OCI-LY1 (cell line): ENCODE data around the gene CD302.
"Not testable (repeated sequence)": the region's sequence is repeated elsewhere in the genome, so short reads cannot be mapped to it uniquely, and the experiment has no call there.

Experiments
- H2AFZ ChIP-seq: fragments of 200-600 bp; sonication (generic), shearing (Covaris generic); 2 replicates; pipeline ENCODE4 v1.6.0; 2014; ENCODE audit warnings: antibody characterized with exemption, mild to moderate bottlenecking, low read length
- H3F3A ChIP-seq: fragments of 200-600 bp; sonication (generic), shearing (Covaris generic); 2 replicates; pipeline ENCODE4 v1.6.0; 2014; ENCODE audit warnings: mild to moderate bottlenecking, antibody characterized with exemption, low read length, moderate library complexity; ENCODE audit not compliant: insufficient read depth
- H3K27ac ChIP-seq: fragments of 200-600 bp; sonication (generic); 2 replicates; pipeline ENCODE4 v1.5.1; 2014; ENCODE audit warnings: low read length, mixed run types, mild to moderate bottlenecking, low read depth; ENCODE audit not compliant: poor library complexity, severe bottlenecking
- H3K27me3 ChIP-seq: fragments of 200-600 bp; sonication (generic); 2 replicates; pipeline ENCODE4 v1.6.0; 2014; ENCODE audit warnings: antibody characterized with exemption, mild to moderate bottlenecking, low read length, moderate library complexity; ENCODE audit not compliant: insufficient read depth
- H3K36me3 ChIP-seq: fragments of 200-600 bp; sonication (generic); 2 replicates; pipeline ENCODE4 v1.6.1; 2014; ENCODE audit warnings: mild to moderate bottlenecking, antibody characterized with exemption, low read length, moderate library complexity, mixed read lengths; ENCODE audit not compliant: insufficient read depth
- H3K4me1 ChIP-seq: fragments of 200-600 bp; sonication (generic); 2 replicates; pipeline ENCODE4 v1.5.1; 2014; ENCODE audit warnings: mild to moderate bottlenecking, low read length, moderate library complexity; ENCODE audit not compliant: insufficient read depth, severe bottlenecking
- H3K4me2 ChIP-seq: fragments of 200-600 bp; sonication (generic), shearing (Covaris generic); 2 replicates; pipeline ENCODE4 v1.6.1; 2014; ENCODE audit warnings: low read length
- H3K4me3 ChIP-seq: fragments of 200-600 bp; sonication (generic); 2 replicates; pipeline ENCODE4 v1.5.1; 2014; ENCODE audit warnings: low read length, low read depth, mild to moderate bottlenecking, mixed read lengths; ENCODE audit not compliant: poor library complexity, severe bottlenecking
- H3K79me2 ChIP-seq: fragments of 200-600 bp; shearing (Covaris generic); 2 replicates; pipeline ENCODE4 v1.6.1; 2016; ENCODE audit warnings: mixed run types, low read length, mixed read lengths; ENCODE audit not compliant: insufficient read depth
- H3K9ac ChIP-seq: fragments of 200-600 bp; sonication (generic), shearing (Covaris generic); 2 replicates; pipeline ENCODE4 v1.6.1; 2014; ENCODE audit warnings: mild to moderate bottlenecking, low read length, mixed read lengths
- H3K9me2 ChIP-seq: fragments of 200-600 bp; sonication (generic), shearing (Covaris generic); 2 replicates; pipeline ENCODE4 v1.6.1; 2014; ENCODE audit warnings: low read depth, mild to moderate bottlenecking, low read length, mixed read lengths
- H3K9me3 ChIP-seq: fragments of 200-600 bp; shearing (Covaris generic); 2 replicates; pipeline ENCODE4 v1.6.1; 2014; ENCODE audit warnings: low read length, mixed read lengths
- H4K20me1 ChIP-seq: fragments of 200-600 bp; sonication (generic), shearing (Covaris generic); 2 replicates; pipeline ENCODE4 v1.6.0; 2016; ENCODE audit warnings: mild to moderate bottlenecking, low read length; ENCODE audit not compliant: insufficient read depth
- CTCF ChIP-seq: fragments of 200-600 bp; sonication (generic), shearing (Covaris generic); IDR thresholded peaks from 2 replicates; pipeline ENCODE4 v1.5.1; 2017; ENCODE audit warnings: mild to moderate bottlenecking, antibody characterized with exemption, low read length, moderate library complexity, mixed read lengths
- EZH2 ChIP-seq: fragments of 200-600 bp; sonication (generic), shearing (Covaris generic); IDR thresholded peaks from 2 replicates; pipeline ENCODE4 v1.8.0; 2017; ENCODE audit warnings: borderline replicate concordance, mixed run types, mild to moderate bottlenecking, antibody characterized with exemption, low read length, moderate library complexity, mixed read lengths

CD302 gene

GRCh38 chr2:159725713-159726112, 72.3 kb downstream of the CD302 start:
- no peak for TF ChIP-seq EZH2
- TF ChIP-seq CTCF, result no peak
- Histone ChIP-seq H3K27ac (no peak overlapping the region), H3K79me2 (peaks cover 100% of the 10 kb centered on the region), H3F3A (no peaks in the 10 kb centered on the region), H3K4me1 (no peaks in the 10 kb centered on the region), H3K27me3 (no peaks in the 10 kb centered on the region), H3K36me3 (peaks cover 95% of the 10 kb centered on the region), H3K4me3 (no peak overlapping the region), H3K4me2 (no peak overlapping the region), H2AFZ (no peak overlapping the region), H4K20me1 (no peaks in the 10 kb centered on the region; the same call in 1 of the 2 replicates), H3K9ac (no peak overlapping the region), H3K9me3 (peaks cover 8% of the 10 kb centered on the region; the same call in 1 of the 2 replicates), H3K9me2 (no peaks in the 10 kb centered on the region)

- peaks cover 95% of the 10 kb centered on the region for H3K36me3 ChIP-seq
- H3K9me2 ChIP-seq, H3K9ac ChIP-seq, H3K9me3 ChIP-seq, H4K20me1 ChIP-seq, H3K4me2 ChIP-seq, H2AFZ ChIP-seq, H3F3A ChIP-seq, H3K27me3 ChIP-seq, H3K4me1 ChIP-seq, H3K27ac ChIP-seq, H3K4me3 ChIP-seq: not testable (repeated sequence)
- H3K79me2 ChIP-seq, result peaks cover 100% of the 10 kb centered on the region
Measured at GRCh38 chr2:159724795-159725572, 73.0 kb downstream of the CD302 start.

GRCh38 chr2:159722580-159722979, 75.4 kb downstream of the CD302 start:
- H3K27me3 ChIP-seq, result no peaks in the 10 kb centered on the region
- H3K4me2 ChIP-seq, result no peak overlapping the region
- peaks cover 100% of the 10 kb centered on the region for H3K79me2 ChIP-seq
- H3K36me3 ChIP-seq, result peaks cover 94% of the 10 kb centered on the region
- H2AFZ ChIP-seq, result no peak overlapping the region
- no peaks in the 10 kb centered on the region for H3K4me1 ChIP-seq
- H3K4me3 ChIP-seq, result no peak overlapping the region
- H3K9me3 ChIP-seq, result peaks cover 8% of the 10 kb centered on the region; the same call in 1 of the 2 replicates
- no peak overlapping the region for H3K9ac ChIP-seq
- no peaks in the 10 kb centered on the region for H3K9me2 ChIP-seq
- no peak overlapping the region for H3K27ac ChIP-seq
- no peaks in the 10 kb centered on the region for H4K20me1 ChIP-seq
- no peak for TF ChIP-seq CTCF
- TF ChIP-seq EZH2, result no peak
- no peaks in the 10 kb centered on the region for H3F3A ChIP-seq

- Histone ChIP-seq H3K36me3 (peaks cover 98% of the 10 kb centered on the region), H3K4me2 (no peak overlapping the region), H3K27ac (no peak overlapping the region), H3K9ac (no peak overlapping the region), H3K9me2 (no peaks in the 10 kb centered on the region), H3F3A (no peaks in the 10 kb centered on the region), H3K79me2 (peaks cover 100% of the 10 kb centered on the region), H4K20me1 (no peaks in the 10 kb centered on the region), H3K27me3 (no peaks in the 10 kb centered on the region), H3K4me1 (peaks cover 12% of the 10 kb centered on the region), H2AFZ (no peak overlapping the region), H3K4me3 (no peak overlapping the region), H3K9me3 (peaks cover 8% of the 10 kb centered on the region; the same call in 1 of the 2 replicates)
- TF ChIP-seq CTCF (no peak), EZH2 (no peak)
Measured at GRCh38 chr2:159720676-159721075, 77.3 kb downstream of the CD302 start.
